ENCODE results near the gene FOLR2.

FOLR2 gene

DNA sequence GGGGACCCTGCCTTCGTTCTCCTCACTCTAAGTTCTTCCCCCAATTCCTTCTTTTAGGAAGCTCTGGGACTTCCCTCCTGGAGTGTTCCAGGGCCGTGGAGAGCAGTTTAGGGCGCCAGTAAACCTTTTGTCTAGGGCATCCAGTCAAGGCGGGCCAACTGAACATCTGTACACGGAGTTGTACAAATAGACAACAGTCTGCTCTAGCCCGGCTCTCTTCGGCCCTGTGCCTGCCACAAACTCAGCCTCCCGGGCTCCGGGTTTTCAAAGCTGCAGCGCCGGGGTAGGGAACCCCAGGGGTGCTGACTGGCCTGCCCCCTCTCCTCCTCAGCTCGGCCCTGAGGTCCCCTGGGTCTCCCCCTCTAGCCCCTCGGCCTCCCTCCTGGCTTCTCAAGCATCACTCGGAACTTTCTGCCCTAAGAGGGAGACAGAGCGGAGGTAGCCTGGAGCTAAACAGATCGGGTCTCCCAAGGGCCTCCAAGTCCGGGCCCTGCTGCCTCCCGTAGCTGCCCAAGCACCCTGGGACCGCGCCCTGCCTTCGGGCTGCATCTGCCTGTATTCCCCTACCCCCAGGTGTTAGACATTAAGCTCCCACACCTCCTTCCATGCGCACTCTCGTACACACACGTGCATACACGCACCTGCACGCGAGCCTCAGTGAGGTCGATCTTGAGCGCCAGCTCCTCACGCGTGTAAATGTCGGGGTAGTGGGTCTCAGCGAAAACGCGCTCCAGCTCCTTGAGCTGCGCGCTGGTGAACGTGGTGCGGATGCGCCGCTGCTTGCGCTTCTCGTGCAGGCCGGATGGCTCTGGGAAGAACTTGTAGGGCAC is 24.1 kb downstream of the FOLR2 start:
- H4K20me1 ChIP-seq (ENCODE audit: insufficient read depth, low read length) = no peaks in the 10 kb centered on the region
- no peak overlapping the region for H3K4me2 ChIP-seq (ENCODE audit: low read length)
- no peak overlapping the region for H3K4me3 ChIP-seq (ENCODE audit: low read depth, low read length, poor library complexity, severe bottlenecking)
- no peak overlapping the region for H3K9ac ChIP-seq (ENCODE audit: low read length)
- TF ChIP-seq, protein P1, sequence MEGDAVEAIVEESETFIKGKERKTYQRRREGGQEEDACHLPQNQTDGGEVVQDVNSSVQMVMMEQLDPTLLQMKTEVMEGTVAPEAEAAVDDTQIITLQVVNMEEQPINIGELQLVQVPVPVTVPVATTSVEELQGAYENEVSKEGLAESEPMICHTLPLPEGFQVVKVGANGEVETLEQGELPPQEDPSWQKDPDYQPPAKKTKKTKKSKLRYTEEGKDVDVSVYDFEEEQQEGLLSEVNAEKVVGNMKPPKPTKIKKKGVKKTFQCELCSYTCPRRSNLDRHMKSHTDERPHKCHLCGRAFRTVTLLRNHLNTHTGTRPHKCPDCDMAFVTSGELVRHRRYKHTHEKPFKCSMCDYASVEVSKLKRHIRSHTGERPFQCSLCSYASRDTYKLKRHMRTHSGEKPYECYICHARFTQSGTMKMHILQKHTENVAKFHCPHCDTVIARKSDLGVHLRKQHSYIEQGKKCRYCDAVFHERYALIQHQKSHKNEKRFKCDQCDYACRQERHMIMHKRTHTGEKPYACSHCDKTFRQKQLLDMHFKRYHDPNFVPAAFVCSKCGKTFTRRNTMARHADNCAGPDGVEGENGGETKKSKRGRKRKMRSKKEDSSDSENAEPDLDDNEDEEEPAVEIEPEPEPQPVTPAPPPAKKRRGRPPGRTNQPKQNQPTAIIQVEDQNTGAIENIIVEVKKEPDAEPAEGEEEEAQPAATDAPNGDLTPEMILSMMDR (IDR thresholded peaks at IDR 0.05; ENCODE audit: low read length) = no peak
- TF ChIP-seq EZH2 (IDR thresholded peaks at IDR 0.05; ENCODE audit: borderline replicate concordance, low read length) = no peak
- H3K9me2 ChIP-seq (ENCODE audit: low read depth, low read length) = no peaks in the 10 kb centered on the region
- H3K27me3 ChIP-seq (ENCODE audit: insufficient read depth, low read length) = no peaks in the 10 kb centered on the region
- no peak overlapping the region for H3K27ac ChIP-seq (ENCODE audit: low read depth, low read length, poor library complexity, severe bottlenecking)
- H3K79me2 ChIP-seq (ENCODE audit: insufficient read depth, low read length) = no peaks in the 10 kb centered on the region
- no peaks in the 10 kb centered on the region for H3F3A ChIP-seq (ENCODE audit: insufficient read depth, low read length)
- peaks cover 31% of the 10 kb centered on the region for H3K36me3 ChIP-seq (ENCODE audit: insufficient read depth, low read length)
- no peaks in the 10 kb centered on the region for H3K4me1 ChIP-seq (ENCODE audit: insufficient read depth, low read length, severe bottlenecking)
- no peak overlapping the region for H2AFZ ChIP-seq (ENCODE audit: low read length)
- no peaks in the 10 kb centered on the region for H3K9me3 ChIP-seq (ENCODE audit: low read length)

GRCh38 chr11:72241291-72241781 is 24.7 kb downstream of the FOLR2 start:
- no peak overlapping the region for H3K4me2 ChIP-seq (ENCODE audit: low read length)
- peaks cover 25% of the 10 kb centered on the region for H3K36me3 ChIP-seq (ENCODE audit: insufficient read depth, low read length)
- H3K9me2 ChIP-seq (ENCODE audit: low read depth, low read length) = no peaks in the 10 kb centered on the region
- no peaks in the 10 kb centered on the region for H3K9me3 ChIP-seq (ENCODE audit: low read length)
- H3K79me2 ChIP-seq (ENCODE audit: insufficient read depth, low read length) = no peaks in the 10 kb centered on the region
- H4K20me1 ChIP-seq (ENCODE audit: insufficient read depth, low read length) = no peaks in the 10 kb centered on the region
- H3K4me3 ChIP-seq (ENCODE audit: low read depth, low read length, poor library complexity, severe bottlenecking) = no peak overlapping the region
- TF ChIP-seq EZH2 (IDR thresholded peaks at IDR 0.05; ENCODE audit: borderline replicate concordance, low read length) = no peak
- TF ChIP-seq, protein P1 (IDR thresholded peaks at IDR 0.05; ENCODE audit: low read length) = no peak
- H2AFZ ChIP-seq (ENCODE audit: low read length) = no peak overlapping the region
- no peaks in the 10 kb centered on the region for H3F3A ChIP-seq (ENCODE audit: insufficient read depth, low read length)
- no peak overlapping the region for H3K9ac ChIP-seq (ENCODE audit: low read length)
- no peaks in the 10 kb centered on the region for H3K4me1 ChIP-seq (ENCODE audit: insufficient read depth, low read length, severe bottlenecking)
- H3K27me3 ChIP-seq (ENCODE audit: insufficient read depth, low read length) = no peaks in the 10 kb centered on the region
- H3K27ac ChIP-seq (ENCODE audit: low read depth, low read length, poor library complexity, severe bottlenecking) = no peak overlapping the region

- H3K4me2 ChIP-seq (ENCODE audit: low read length) = no peak overlapping the region
- H4K20me1 ChIP-seq (ENCODE audit: insufficient read depth, low read length) = no peaks in the 10 kb centered on the region
- no peak overlapping the region for H3K9ac ChIP-seq (ENCODE audit: low read length)
- TF ChIP-seq, protein P1 (IDR thresholded peaks at IDR 0.05; ENCODE audit: low read length) = no peak
- TF ChIP-seq EZH2 (IDR thresholded peaks at IDR 0.05; ENCODE audit: borderline replicate concordance, low read length) = no peak
- peaks cover 17% of the 10 kb centered on the region for H3K36me3 ChIP-seq (ENCODE audit: insufficient read depth, low read length)
- H2AFZ ChIP-seq (ENCODE audit: low read length) = no peak overlapping the region
- H3K4me1 ChIP-seq (ENCODE audit: insufficient read depth, low read length, severe bottlenecking) = no peaks in the 10 kb centered on the region
- H3K79me2 ChIP-seq (ENCODE audit: insufficient read depth, low read length) = no peaks in the 10 kb centered on the region
- H3K27me3 ChIP-seq (ENCODE audit: insufficient read depth, low read length) = no peaks in the 10 kb centered on the region
- H3K9me2 ChIP-seq (ENCODE audit: low read depth, low read length) = no peaks in the 10 kb centered on the region
- H3K27ac ChIP-seq (ENCODE audit: low read depth, low read length, poor library complexity, severe bottlenecking) = no peak overlapping the region
- H3F3A ChIP-seq (ENCODE audit: insufficient read depth, low read length) = no peaks in the 10 kb centered on the region
- no peak overlapping the region for H3K4me3 ChIP-seq (ENCODE audit: low read depth, low read length, poor library complexity, severe bottlenecking)
- no peaks in the 10 kb centered on the region for H3K9me3 ChIP-seq (ENCODE audit: low read length)
Observed at GRCh38 chr11:72242141-72242540, 25.5 kb downstream of the FOLR2 start.

Data from OCI-LY1 (cell line).